Adrenal gland (tissue), 5 donors: ENCODE data around the gene SMARCC1.

Experiments
- POLR2A ChIP-seq, 2 donors: fragments of 450-650 bp; IDR thresholded peaks; one replicate each; pipeline ENCODE4 v1.6.1; 2017; ENCODE audit warnings: antibody characterized with exemption in 2 of 2, mild to moderate bottlenecking in 2 of 2, moderate library complexity in 1 of 2
- TF ChIP-seq, protein P1 (sequence below), 6 experiments: fragments of 450-650 bp in 4 of 6; fragments of 200-600 bp in 2 of 6; sonication (generic) in 1 of 6; IDR thresholded peaks; 1 replicate in 5 of 6; 2 replicates in 1 of 6; pipeline versions ENCODE4 v1.5.1 to v1.8.0; 2016 to 2021; ENCODE audit warnings: antibody characterized with exemption in 6 of 6, mild to moderate bottlenecking in 2 of 6, moderate library complexity in 1 of 6
- donor health status: DM: no; HTN: no; CAD: no.

GRCh38 chr3:47646362-47646761 lies 135.3 kb downstream of the SMARCC1 start:
- TF ChIP-seq, protein P1, sequence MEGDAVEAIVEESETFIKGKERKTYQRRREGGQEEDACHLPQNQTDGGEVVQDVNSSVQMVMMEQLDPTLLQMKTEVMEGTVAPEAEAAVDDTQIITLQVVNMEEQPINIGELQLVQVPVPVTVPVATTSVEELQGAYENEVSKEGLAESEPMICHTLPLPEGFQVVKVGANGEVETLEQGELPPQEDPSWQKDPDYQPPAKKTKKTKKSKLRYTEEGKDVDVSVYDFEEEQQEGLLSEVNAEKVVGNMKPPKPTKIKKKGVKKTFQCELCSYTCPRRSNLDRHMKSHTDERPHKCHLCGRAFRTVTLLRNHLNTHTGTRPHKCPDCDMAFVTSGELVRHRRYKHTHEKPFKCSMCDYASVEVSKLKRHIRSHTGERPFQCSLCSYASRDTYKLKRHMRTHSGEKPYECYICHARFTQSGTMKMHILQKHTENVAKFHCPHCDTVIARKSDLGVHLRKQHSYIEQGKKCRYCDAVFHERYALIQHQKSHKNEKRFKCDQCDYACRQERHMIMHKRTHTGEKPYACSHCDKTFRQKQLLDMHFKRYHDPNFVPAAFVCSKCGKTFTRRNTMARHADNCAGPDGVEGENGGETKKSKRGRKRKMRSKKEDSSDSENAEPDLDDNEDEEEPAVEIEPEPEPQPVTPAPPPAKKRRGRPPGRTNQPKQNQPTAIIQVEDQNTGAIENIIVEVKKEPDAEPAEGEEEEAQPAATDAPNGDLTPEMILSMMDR (IDR thresholded peaks at IDR 0.05): no peak
- TF ChIP-seq POLR2A (IDR thresholded peaks at IDR 0.05): no peak
